AG09309 (cell line): ENCODE measurements around the gene HSD17B14.

Experiments
- DNase-seq: peaks from one replicate; pipeline ENCODE4 v3.0.0-alpha.2; 2010; ENCODE audit warnings: low read depth
- H3K4me3 ChIP-seq: 2 replicates; pipeline ENCODE4 v1.5.1; 2011; ENCODE audit warnings: mild to moderate bottlenecking, low read depth, low read length, moderate library complexity; ENCODE audit not compliant: control insufficient read depth
- TF ChIP-seq, protein P1 (sequence below): IDR thresholded peaks from 2 replicates; pipeline ENCODE4 v1.5.1; 2011; ENCODE audit warnings: mild to moderate bottlenecking, low read depth, low read length, inconsistent platforms; ENCODE audit not compliant: insufficient read depth, control insufficient read depth; ENCODE audit errors: missing control alignments

Gene HSD17B14

DNA sequence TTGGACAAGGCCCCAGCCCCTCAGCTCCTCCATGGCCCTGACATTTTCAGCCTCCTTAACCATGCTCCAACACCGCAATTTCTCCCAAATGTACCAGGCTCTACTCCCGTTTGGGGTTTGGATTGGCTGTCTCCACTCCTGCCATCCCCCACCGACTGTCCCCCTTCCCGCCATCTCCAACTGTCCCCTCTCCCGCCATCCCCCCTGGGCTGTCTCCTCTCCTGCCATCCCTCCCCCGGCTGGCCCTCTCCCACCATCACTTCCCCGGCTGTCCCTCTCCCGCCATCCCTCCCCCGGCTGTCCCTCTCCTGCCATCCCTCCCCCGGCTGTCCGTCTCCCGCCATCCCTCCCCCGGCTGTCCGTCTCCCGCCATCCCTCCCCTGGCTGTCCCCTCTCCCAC, 30.8 kb downstream of the HSD17B14 start:
- no peak for DNase-seq
- no peak overlapping the region for H3K4me3 ChIP-seq
- TF ChIP-seq, protein P1, sequence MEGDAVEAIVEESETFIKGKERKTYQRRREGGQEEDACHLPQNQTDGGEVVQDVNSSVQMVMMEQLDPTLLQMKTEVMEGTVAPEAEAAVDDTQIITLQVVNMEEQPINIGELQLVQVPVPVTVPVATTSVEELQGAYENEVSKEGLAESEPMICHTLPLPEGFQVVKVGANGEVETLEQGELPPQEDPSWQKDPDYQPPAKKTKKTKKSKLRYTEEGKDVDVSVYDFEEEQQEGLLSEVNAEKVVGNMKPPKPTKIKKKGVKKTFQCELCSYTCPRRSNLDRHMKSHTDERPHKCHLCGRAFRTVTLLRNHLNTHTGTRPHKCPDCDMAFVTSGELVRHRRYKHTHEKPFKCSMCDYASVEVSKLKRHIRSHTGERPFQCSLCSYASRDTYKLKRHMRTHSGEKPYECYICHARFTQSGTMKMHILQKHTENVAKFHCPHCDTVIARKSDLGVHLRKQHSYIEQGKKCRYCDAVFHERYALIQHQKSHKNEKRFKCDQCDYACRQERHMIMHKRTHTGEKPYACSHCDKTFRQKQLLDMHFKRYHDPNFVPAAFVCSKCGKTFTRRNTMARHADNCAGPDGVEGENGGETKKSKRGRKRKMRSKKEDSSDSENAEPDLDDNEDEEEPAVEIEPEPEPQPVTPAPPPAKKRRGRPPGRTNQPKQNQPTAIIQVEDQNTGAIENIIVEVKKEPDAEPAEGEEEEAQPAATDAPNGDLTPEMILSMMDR: no peak

DNA sequence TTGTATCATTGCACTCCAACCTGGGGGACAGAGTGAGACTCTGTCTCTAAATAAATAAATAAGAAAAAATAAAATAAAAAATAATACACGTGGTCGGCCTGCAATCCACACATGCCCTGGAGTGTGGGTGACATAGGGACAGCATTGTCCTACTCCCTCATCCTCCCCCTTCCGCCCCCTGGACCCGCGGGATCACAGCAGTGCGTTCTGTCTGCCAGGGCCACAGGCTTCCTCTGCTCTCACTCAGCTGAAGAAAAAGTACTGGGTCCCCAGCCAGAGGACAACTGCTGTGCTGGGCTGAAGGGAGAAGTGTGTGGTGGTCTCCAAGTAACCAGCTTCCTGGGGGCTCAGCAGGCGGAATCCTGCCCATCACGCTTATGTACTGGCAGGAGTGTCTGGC, 31.8 kb downstream of the HSD17B14 start:
- no peak overlapping the region for H3K4me3 ChIP-seq
- TF ChIP-seq, protein P1: no peak
- DNase-seq: no peak

DNA sequence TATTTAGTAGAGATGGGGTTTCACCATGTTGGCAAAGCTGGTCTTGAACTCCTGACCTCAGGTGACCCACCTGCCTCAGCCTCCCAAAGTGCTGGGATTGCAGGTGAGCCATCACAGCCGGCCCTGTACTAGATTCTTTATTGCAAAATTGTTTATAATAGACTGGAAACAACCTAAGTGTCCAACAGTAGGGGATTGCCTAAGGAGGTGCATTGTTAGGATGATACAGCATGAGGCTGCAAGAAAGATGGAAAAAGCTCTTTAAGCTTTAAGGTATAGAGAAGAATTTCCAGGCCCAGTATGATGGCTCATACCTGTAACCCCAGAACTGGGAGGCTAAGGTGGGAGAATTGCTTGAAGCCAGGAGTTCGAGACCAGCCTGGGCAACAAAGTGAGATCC, 33.7 kb downstream of the HSD17B14 start:
- no peak for DNase-seq
- TF ChIP-seq, protein P1: no peak
- no peak overlapping the region for H3K4me3 ChIP-seq

DNA sequence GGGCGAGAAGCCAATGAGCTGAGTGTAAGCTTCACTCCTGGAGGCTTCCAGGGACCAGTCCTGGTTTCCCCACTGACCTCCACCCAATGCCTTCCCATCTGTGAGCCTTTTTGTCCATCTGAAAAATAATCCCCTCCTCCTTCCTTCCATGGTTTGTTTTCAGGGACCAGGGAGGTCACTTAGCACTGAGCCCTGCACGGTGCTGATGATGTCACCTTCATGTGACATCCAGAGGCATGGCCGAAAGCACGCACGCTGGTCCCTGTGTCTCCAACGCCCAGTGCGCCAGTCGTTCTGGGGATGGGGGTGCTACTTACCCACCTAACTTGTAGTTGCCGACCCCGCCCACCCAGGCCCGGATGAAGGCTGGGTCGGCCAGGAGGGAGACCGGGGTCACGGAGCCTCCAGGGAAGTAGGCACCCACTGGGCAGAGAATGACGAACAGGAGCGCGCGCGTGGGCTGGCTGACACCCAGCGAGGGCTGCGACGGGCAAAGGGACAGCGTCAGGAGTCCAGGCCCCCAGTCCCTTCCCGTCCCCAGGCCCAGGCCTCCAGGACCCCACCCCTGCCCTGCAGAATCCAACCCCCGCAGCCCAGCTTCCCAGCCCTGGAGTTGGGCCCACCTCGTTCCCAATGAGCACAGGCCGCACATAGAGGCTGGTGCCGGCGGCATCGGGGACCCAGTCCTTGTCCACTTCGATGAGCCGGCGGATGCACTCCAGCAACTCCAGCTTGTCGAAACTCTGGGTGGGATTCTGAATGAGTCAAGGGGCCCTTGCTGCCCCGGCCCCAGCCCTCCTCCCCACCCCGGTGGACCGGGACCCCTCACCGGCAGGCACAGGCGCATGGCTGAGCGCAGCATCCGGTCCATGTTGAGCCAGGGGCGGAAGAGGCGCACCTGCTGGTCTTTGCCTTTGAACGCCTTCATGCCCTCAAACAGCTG, 36.7 kb downstream of the HSD17B14 start:
- no peak overlapping the region for H3K4me3 ChIP-seq

DNA sequence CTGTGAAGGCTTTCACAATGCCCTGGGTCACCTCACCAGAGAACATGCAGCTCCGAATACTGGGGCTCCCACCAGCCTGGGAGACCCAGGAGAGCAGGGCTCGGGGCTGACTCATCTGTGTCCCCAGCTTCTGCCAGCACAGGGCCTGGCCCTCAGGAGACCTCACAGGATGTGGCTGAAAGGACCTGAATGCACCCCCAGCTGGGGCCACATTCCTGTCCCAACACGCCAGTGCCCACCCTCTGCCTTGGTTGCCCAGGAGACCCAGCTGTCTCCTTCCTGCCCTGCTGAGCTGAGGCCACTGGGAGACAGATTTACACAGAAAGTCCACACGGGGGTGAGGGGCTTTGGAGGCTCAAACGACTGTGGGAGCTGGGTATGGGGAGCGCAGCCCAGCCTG, 37.4 kb downstream of the HSD17B14 start:
- H3K4me3 ChIP-seq: no peak overlapping the region
- no peak for DNase-seq
- TF ChIP-seq, protein P1: no peak

More for the DNA sequence above, 36.7 kb downstream of the HSD17B14 start:
- no peak for DNase-seq
- TF ChIP-seq, protein P1: no peak

DNA sequence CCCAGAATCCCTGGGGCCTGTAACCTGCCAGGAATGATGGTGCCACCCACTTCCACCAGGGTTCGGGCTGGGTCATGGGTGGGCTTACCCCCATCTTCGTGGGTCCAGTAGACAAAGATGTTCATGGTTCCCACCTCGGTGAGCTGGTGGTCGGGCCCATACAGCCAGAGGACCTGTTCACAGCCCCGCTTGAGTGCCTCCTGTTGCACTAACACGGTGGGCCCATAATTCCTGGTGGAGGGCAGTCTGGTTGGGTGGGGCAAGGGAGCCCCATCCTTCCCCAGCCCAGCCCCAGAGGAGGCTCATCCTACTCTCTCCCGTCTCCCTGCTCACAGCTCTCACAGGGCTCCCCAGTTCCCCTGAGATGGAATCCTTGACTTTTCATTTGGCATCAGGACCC, 39.2 kb downstream of the HSD17B14 start:
- TF ChIP-seq, protein P1: no peak
- DNase-seq: no peak
- H3K4me3 ChIP-seq: no peak overlapping the region
